ENCODE results near the gene IRGC. TPM values are rescaled to one million over a fixed set of nuclear protein-coding genes. Genes with fewer than 3 reads are reported as not detected.
"Not testable (repeated sequence)": the region's sequence is repeated elsewhere in the genome, so short reads cannot be mapped to it uniquely, and the experiment has no call there.

IRGC gene
- total RNA-seq, 2 donors from 2014 or later = not detected

- Mint-ChIP-seq H3K36me3 (ENCODE audit: insufficient read depth in 2 of 2) (peaks cover 23 to 24% of the 10 kb centered on the region in 2 donors), H3K27ac (peak within 1 kb of the TSS; percentile 98)
Measured at GRCh38 chr19:43754503-43755255, 38.8 kb downstream of the IRGC start, which contains the start of gene SMG9. Gene SMG9, minus strand, starts transcription at chr19:43754962. Its CDS starts 4,221 bp downstream, at chr19:43750741.

GRCh38 chr19:43755256-43755801 lies 39.5 kb downstream of the IRGC start:
- peak overlapping the region; percentile 96 to 98 for H3K4me3 Mint-ChIP-seq
- no peak for ATAC-seq (replicated peaks in 1 of 2)
- peaks cover 0 to 2% of the 10 kb centered on the region in 2 donors for H3K9me3 Mint-ChIP-seq
- peak overlapping the region; percentile 98 for H3K27ac Mint-ChIP-seq
- peaks cover 82% of the 10 kb centered on the region for H3K4me1 Mint-ChIP-seq (ENCODE audit: low read depth)
- peak; percentile 82 to 88 for DNase-seq
- H3K27me3 Mint-ChIP-seq (ENCODE audit: low read depth) = no peaks in the 10 kb centered on the region
- H3K36me3 Mint-ChIP-seq (ENCODE audit: insufficient read depth in 2 of 2) = peaks cover 21 to 22% of the 10 kb centered on the region in 2 donors

More at GRCh38 chr19:43754503-43755255, 38.8 kb downstream of the IRGC start, which contains the start of gene SMG9:
- Mint-ChIP-seq H3K4me1 (ENCODE audit: low read depth) (peaks cover 84% of the 10 kb centered on the region), H3K9me3 (peaks cover 0 to 2% of the 10 kb centered on the region in 2 donors), H3K4me3 (peak within 1 kb of the TSS; percentile 96 to 98), H3K27me3 (ENCODE audit: low read depth) (no peaks in the 10 kb centered on the region)
- peak; percentile 99 for DNase-seq
- peak; percentile 80 to 84 for ATAC-seq (replicated peaks in 1 of 2)

GRCh38 chr19:43759515-43759914 lies 43.6 kb downstream of the IRGC start:
- Mint-ChIP-seq H3K9me3 (no peaks in the 10 kb centered on the region), H3K36me3 (ENCODE audit: insufficient read depth in 2 of 2) (peaks cover 7 to 18% of the 10 kb centered on the region in 2 donors), H3K4me3 (no peak overlapping the region), H3K27ac (no peak overlapping the region), H3K27me3 (ENCODE audit: low read depth) (no peaks in the 10 kb centered on the region), H3K4me1 (ENCODE audit: low read depth) (peaks cover 78% of the 10 kb centered on the region)
- DNase-seq (no peak), ATAC-seq (replicated peaks in 1 of 2) (no peak)

GRCh38 chr19:43760941-43761340 lies 45.1 kb downstream of the IRGC start:
- DNase-seq = no peak
- Mint-ChIP-seq H3K27ac (peak overlapping the region; percentile 30), H3K27me3 (ENCODE audit: low read depth) (no peaks in the 10 kb centered on the region), H3K9me3 (no peaks in the 10 kb centered on the region), H3K4me1 (ENCODE audit: low read depth) (peaks cover 79% of the 10 kb centered on the region), H3K36me3 (ENCODE audit: insufficient read depth in 2 of 2) (peaks cover 6 to 14% of the 10 kb centered on the region in 2 donors), H3K4me3 (no peak overlapping the region)
- no peak for ATAC-seq (replicated peaks in 1 of 2)

GRCh38 chr19:43762814-43763213 lies 46.9 kb downstream of the IRGC start:
- Mint-ChIP-seq H3K27ac (peak overlapping the region; percentile 59), H3K27me3 (ENCODE audit: low read depth) (no peaks in the 10 kb centered on the region), H3K36me3 (ENCODE audit: insufficient read depth in 2 of 2) (peaks cover 6 to 16% of the 10 kb centered on the region in 2 donors), H3K9me3 (no peaks in the 10 kb centered on the region), H3K4me1 (ENCODE audit: low read depth) (peaks cover 79% of the 10 kb centered on the region), H3K4me3 (peak overlapping the region; percentile 10 to 56)
- ATAC-seq (replicated peaks in 1 of 2) (no peak), DNase-seq (no peak)

GRCh38 chr19:43763473-43763939 lies 47.6 kb downstream of the IRGC start:
- peak overlapping the region; percentile 56 to 63 for H3K4me3 Mint-ChIP-seq
- H3K9me3 Mint-ChIP-seq = no peaks in the 10 kb centered on the region
- H3K36me3 Mint-ChIP-seq (ENCODE audit: insufficient read depth in 2 of 2) = peaks cover 6 to 14% of the 10 kb centered on the region in 2 donors
- ATAC-seq (replicated peaks in 1 of 2) = peak in 1 of 2 donors; percentile 1
- H3K4me1 Mint-ChIP-seq (ENCODE audit: low read depth) = peaks cover 81% of the 10 kb centered on the region
- H3K27me3 Mint-ChIP-seq (ENCODE audit: low read depth) = no peaks in the 10 kb centered on the region
- peak in 1 of 2 donors; percentile 42 for DNase-seq
- H3K27ac Mint-ChIP-seq = peak overlapping the region; percentile 59

GRCh38 chr19:43764684-43765083 lies 48.8 kb downstream of the IRGC start:
- ATAC-seq (replicated peaks in 1 of 2); DNase-seq; H3K9me3 Mint-ChIP-seq; H3K27me3 Mint-ChIP-seq (ENCODE audit: low read depth): not testable (repeated sequence)
- peak overlapping the region; percentile 61 to 66 for H3K4me3 Mint-ChIP-seq
- peaks cover 8 to 17% of the 10 kb centered on the region in 2 donors for H3K36me3 Mint-ChIP-seq (ENCODE audit: insufficient read depth in 2 of 2)
- peaks cover 79% of the 10 kb centered on the region for H3K4me1 Mint-ChIP-seq (ENCODE audit: low read depth)
- H3K27ac Mint-ChIP-seq = peak overlapping the region; percentile 97

- DNase-seq (peak; percentile 88 to 93), ATAC-seq (replicated peaks in 1 of 2) (peak; percentile 84)
- Mint-ChIP-seq H3K27me3 (ENCODE audit: low read depth) (no peaks in the 10 kb centered on the region), H3K4me1 (ENCODE audit: low read depth) (peaks cover 81% of the 10 kb centered on the region), H3K9me3 (no peaks in the 10 kb centered on the region), H3K27ac (peak overlapping the region; percentile 97), H3K4me3 (peak overlapping the region; percentile 61 to 66), H3K36me3 (ENCODE audit: insufficient read depth in 2 of 2) (peaks cover 11 to 21% of the 10 kb centered on the region in 2 donors)
Measured at GRCh38 chr19:43765109-43765876, 49.4 kb downstream of the IRGC start.

GRCh38 chr19:43766755-43767043 lies 50.8 kb downstream of the IRGC start:
- H3K4me1 Mint-ChIP-seq (ENCODE audit: low read depth) = peaks cover 84% of the 10 kb centered on the region
- H3K9me3 Mint-ChIP-seq = no peaks in the 10 kb centered on the region
- H3K27ac Mint-ChIP-seq = peak overlapping the region; percentile 97
- DNase-seq = no peak
- ATAC-seq (replicated peaks in 1 of 2) = no peak
- no peaks in the 10 kb centered on the region for H3K27me3 Mint-ChIP-seq (ENCODE audit: low read depth)
- peaks cover 12 to 28% of the 10 kb centered on the region in 2 donors for H3K36me3 Mint-ChIP-seq (ENCODE audit: insufficient read depth in 2 of 2)
- H3K4me3 Mint-ChIP-seq = peak overlapping the region; percentile 61 to 66

- DNase-seq (no peak), ATAC-seq (replicated peaks in 1 of 2) (no peak)
- Mint-ChIP-seq H3K27me3 (ENCODE audit: low read depth) (no peaks in the 10 kb centered on the region), H3K27ac (peak overlapping the region; percentile 44), H3K9me3 (no peaks in the 10 kb centered on the region), H3K4me3 (peak overlapping the region in 1 of 2 donors; percentile 66), H3K4me1 (ENCODE audit: low read depth) (peaks cover 78% of the 10 kb centered on the region), H3K36me3 (ENCODE audit: insufficient read depth in 2 of 2) (peaks cover 12 to 28% of the 10 kb centered on the region in 2 donors)
Measured at GRCh38 chr19:43767316-43767715, 51.4 kb downstream of the IRGC start.

GRCh38 chr19:43767818-43768217 lies 51.9 kb downstream of the IRGC start:
- H3K4me1 Mint-ChIP-seq (ENCODE audit: low read depth) = peaks cover 73% of the 10 kb centered on the region
- H3K27me3 Mint-ChIP-seq (ENCODE audit: low read depth) = no peaks in the 10 kb centered on the region
- peaks cover 12 to 28% of the 10 kb centered on the region in 2 donors for H3K36me3 Mint-ChIP-seq (ENCODE audit: insufficient read depth in 2 of 2)

GRCh38 chr19:43768273-43769050 lies 52.6 kb downstream of the IRGC start:
- H3K4me1 Mint-ChIP-seq (ENCODE audit: low read depth) = peaks cover 67% of the 10 kb centered on the region
- H3K36me3 Mint-ChIP-seq (ENCODE audit: insufficient read depth in 2 of 2) = peaks cover 12 to 28% of the 10 kb centered on the region in 2 donors
- no peak overlapping the region for H3K27ac Mint-ChIP-seq
- H3K9me3 Mint-ChIP-seq = no peaks in the 10 kb centered on the region
- H3K27me3 Mint-ChIP-seq (ENCODE audit: low read depth) = no peaks in the 10 kb centered on the region
- no peak overlapping the region for H3K4me3 Mint-ChIP-seq
- ATAC-seq (replicated peaks in 1 of 2) (no peak), DNase-seq (no peak)

More at GRCh38 chr19:43767818-43768217, 51.9 kb downstream of the IRGC start:
- no peak overlapping the region for H3K4me3 Mint-ChIP-seq
- no peak overlapping the region for H3K27ac Mint-ChIP-seq
- DNase-seq = no peak
- no peak for ATAC-seq (replicated peaks in 1 of 2)
- no peaks in the 10 kb centered on the region for H3K9me3 Mint-ChIP-seq
